B cell (primary cell): Measurements from ENCODE around the gene ETFDH. TPM values are rescaled to one million over a fixed set of nuclear protein-coding genes. Genes with fewer than 3 reads are reported as not detected.

ENCODE experiments used
- ATAC-seq: fragments of 200-7000 bp; cut with Tn5 transposase; one replicate; pipeline ENCODE4 v1.10.0; 2021; ENCODE audit warnings: low read depth, mild to moderate bottlenecking, moderate number of reproducible peaks, moderate library complexity
- CTCF ChIA-PET: fragments of 350-600 bp; sonication (Branson Sonifier 250); formaldehyde crosslinking; loops from one replicate; lab custom pipeline; 2021; ENCODE audit warnings: antibody characterized with exemption, inconsistent platforms; lab: Charles Lee
- POLR2A ChIA-PET: fragments of 350-600 bp; sonication (Branson Sonifier 250); formaldehyde crosslinking; loops from one replicate; lab custom pipeline; 2021; ENCODE audit warnings: antibody characterized with exemption; lab: Charles Lee
- DNase-seq: peaks from one replicate; pipeline ENCODE4 v3.0.0; 2013
- H2AFZ ChIP-seq: 2 replicates; pipeline ENCODE4 v1.6.1; 2012; ENCODE audit warnings: mild to moderate bottlenecking, low read depth, low read length; ENCODE audit not compliant: insufficient read depth, poor library complexity, severe bottlenecking
- H3K27ac ChIP-seq, 2 donors: 1 replicate in 1 of 2; 2 replicates in 1 of 2; pipeline ENCODE4 v1.5.1; 2012 to 2013; ENCODE audit warnings: low read length in 2 of 2, mild to moderate bottlenecking in 2 of 2, moderate library complexity in 1 of 2
- H3K27me3 ChIP-seq, 4 experiments: fragments of 200-600 bp in 1 of 4; sonication (generic) in 1 of 4; replicated peaks in 1 of 4; 1 replicate in 2 of 4; 2 replicates in 2 of 4; pipeline versions ENCODE4 v1.6.1 to v1.7.0; 2013 to 2016; ENCODE audit warnings: low read length in 3 of 4, mild to moderate bottlenecking in 2 of 4, mixed read lengths in 1 of 4, moderate library complexity in 1 of 4; ENCODE audit not compliant: insufficient read depth in 4 of 4, control insufficient read depth in 3 of 4; ENCODE audit errors: control extremely low read depth in 1 of 4
- H3K36me3 ChIP-seq, 2 experiments: replicated peaks in 1 of 2; 1 replicate in 1 of 2; 2 replicates in 1 of 2; pipeline versions ENCODE4 v1.6.1 to v1.7.1; 2013; ENCODE audit warnings: low read length in 1 of 2; ENCODE audit not compliant: insufficient read depth in 2 of 2, control insufficient read depth in 1 of 2; ENCODE audit errors: control extremely low read depth in 1 of 2, extremely low read depth in 1 of 2
- H3K4me1 ChIP-seq, 2 donors: fragments of 200-600 bp in 1 of 2; sonication (generic) in 1 of 2; 1 replicate in 1 of 2; 2 replicates in 1 of 2; pipeline versions ENCODE4 v1.5.1 to v1.6.1; 2013 to 2017; ENCODE audit warnings: low read length in 2 of 2; ENCODE audit not compliant: control insufficient read depth in 2 of 2, insufficient read depth in 2 of 2
- H3K4me2 ChIP-seq: replicated peaks from 2 replicates; pipeline ENCODE3; 2012; ENCODE audit warnings: mild to moderate bottlenecking, low read depth, low read length; ENCODE audit not compliant: poor library complexity, severe bottlenecking
- H3K4me3 ChIP-seq, 5 experiments: fragments of 200-600 bp in 1 of 5; sonication (generic) in 1 of 5; 1 replicate in 3 of 5; 2 replicates in 2 of 5; pipeline versions ENCODE4 v1.5.1 to v1.7.0; 2011 to 2016; ENCODE audit warnings: low read length in 4 of 5, mild to moderate bottlenecking in 4 of 5, low read depth in 2 of 5, control low read depth in 1 of 5, moderate library complexity in 1 of 5; ENCODE audit not compliant: insufficient read depth in 1 of 5; ENCODE audit errors: control extremely low read depth in 1 of 5, extremely low read depth in 1 of 5
- H3K79me2 ChIP-seq: fragments of 200-600 bp; sonication (generic); one replicate; pipeline ENCODE4 v1.6.0; 2016; ENCODE audit warnings: low read length; ENCODE audit not compliant: control insufficient read depth, insufficient read depth
- H3K9ac ChIP-seq: fragments of 200-600 bp; sonication (generic); 2 replicates; pipeline ENCODE4 v1.6.1; 2017; ENCODE audit warnings: mild to moderate bottlenecking, low read length, moderate library complexity
- H3K9me3 ChIP-seq, 3 donors: one replicate each; pipeline versions ENCODE4 v1.6.1 to v1.7.1; 2013; ENCODE audit warnings: low read length in 2 of 3; ENCODE audit not compliant: control insufficient read depth in 2 of 3, insufficient read depth in 1 of 3; ENCODE audit errors: control extremely low read depth in 1 of 3
- H4K20me1 ChIP-seq: 2 replicates; pipeline ENCODE4 v1.6.0; 2012; ENCODE audit warnings: mild to moderate bottlenecking, low read length; ENCODE audit not compliant: insufficient read depth, control insufficient read depth, poor library complexity, severe bottlenecking
- H3K27ac Mint-ChIP-seq: one replicate; pipeline ENCODE4 v1.8.0; 2021; ENCODE audit warnings: mixed read lengths
- H3K27me3 Mint-ChIP-seq: one replicate; pipeline ENCODE4 v1.8.0; 2021; ENCODE audit warnings: mixed read lengths
- H3K4me1 Mint-ChIP-seq: one replicate; pipeline ENCODE4 v1.8.0; 2021; ENCODE audit warnings: mixed read lengths
- H3K4me3 Mint-ChIP-seq: one replicate; pipeline ENCODE4 v1.8.0; 2021; ENCODE audit warnings: mixed read lengths
- H3K9me3 Mint-ChIP-seq: one replicate; pipeline ENCODE4 v1.8.0; 2022; ENCODE audit warnings: mixed read lengths; ENCODE audit not compliant: insufficient read depth
- CTCF ChIP-seq: fragments of 200-600 bp; IDR thresholded peaks from one replicate; pipeline ENCODE4 v1.8.0; 2022; ENCODE audit warnings: antibody characterized with exemption, mild to moderate bottlenecking
- EZH2 ChIP-seq: IDR thresholded peaks from 2 replicates; pipeline ENCODE4 v1.6.1; 2012; ENCODE audit warnings: borderline replicate concordance, low read depth, mild to moderate bottlenecking, moderate library complexity, low read length; ENCODE audit not compliant: insufficient read depth, poor library complexity, severe bottlenecking
- WGBS: methylation state at CpG from one replicate; pipeline ENCODE4 v1.1.5; 2013; ENCODE audit warnings: missing lambda C conversion rate; ENCODE audit not compliant: insufficient coverage; 5-methylcytosine and 5-hydroxymethylcytosine counted together
- intact Hi-C: fragments of 100-400 bp; cut with micrococcal nuclease; formaldehyde crosslinking; loops from one replicate; pipeline ENCODE4 v1.10.0; 2022
- polyA plus RNA-seq: library from polyadenylated mRNA; depleted of rRNA; stranded (reverse); fragments of >200 nt; gene quantifications from 2 replicates; pipeline ENCODE4 v1.2.3, GENCODE V29; 2012
- total RNA-seq, 2 donors: library from RNA; stranded (reverse); fragments of 120-200 nt in 1 of 2; gene quantifications; 1 replicate in 1 of 2; 2 replicates in 1 of 2; pipeline versions ENCODE4 v1.2.3 to v1.2.4, GENCODE V29; 2013 to 2022

The ETFDH gene
- total and polyA plus RNA-seq, 2 donors (not counting 1 experiment from before 2014, with no cell fraction given) = 7.8 to 10.8 TPM

GRCh38 chr4:158722917-158723793 lies 51.1 kb downstream of the ETFDH start, which contains the start of gene PPID:
PPID (minus strand) TSS chr4:158723396; CDS start chr4:158723288, 108 bp downstream.
- Histone ChIP-seq H3K4me1 (peaks cover 7 to 12% of the 10 kb centered on the region in 2 donors), H3K4me3 (peak within 1 kb of the TSS; percentile 76 to 92 (median 88)), H3K9me3 (no peaks in the 10 kb centered on the region), H3K79me2 (peaks cover 14% of the 10 kb centered on the region), H3K36me3 (peaks cover 13 to 21% of the 10 kb centered on the region in 2 experiments), H3K27ac (peak within 1 kb of the TSS; percentile 71 to 87), H4K20me1 (peaks cover 8% of the 10 kb centered on the region), H2AFZ (peak within 1 kb of the TSS; percentile 82), H3K9ac (peak within 1 kb of the TSS; percentile 86), H3K4me2 (peak within 1 kb of the TSS; percentile 80), H3K27me3 (peaks cover 0 to 6% (median 4%) of the 10 kb centered on the region in 4 experiments)
- Mint-ChIP-seq H3K27ac (peak within 1 kb of the TSS; percentile 89), H3K4me1 (peaks cover 20% of the 10 kb centered on the region), H3K27me3 (peaks cover 16% of the 10 kb centered on the region), H3K9me3 (no peaks in the 10 kb centered on the region), H3K4me3 (peak within 1 kb of the TSS; percentile 97)
- ChIA-PET POLR2A (no interaction called here), CTCF (no interaction called here)
- TF ChIP-seq EZH2 (no peak), CTCF (no peak)
- WGBS = 1% methylated on average over 62 of the region's 65 CpGs
- ATAC-seq = peak; percentile 89
- intact Hi-C loops = loop anchor here (1.0 to 5.0 kb wide), 3 partner anchors 44 to 380 kb away; partner anchors contain the start of genes ETFDH, FNIP2 and RAPGEF2
- peak; percentile 89 for DNase-seq

- peaks cover 7 to 12% of the 10 kb centered on the region in 2 donors for H3K4me1 ChIP-seq
- Mint-ChIP-seq H3K27me3 (peaks cover 29% of the 10 kb centered on the region), H3K4me3 (peak overlapping the region; percentile 26), H3K27ac (no peak overlapping the region), H3K9me3 (no peaks in the 10 kb centered on the region), H3K4me1 (peaks cover 20% of the 10 kb centered on the region)
- intact Hi-C loops = loop anchor here (5.0 kb wide), 1 partner anchor 43 kb away; the partner anchor contains the start of gene FNIP2
- peaks cover 4% of the 10 kb centered on the region for H4K20me1 ChIP-seq
- H3K9ac ChIP-seq = no peak overlapping the region
- CTCF ChIA-PET = no interaction called here
- peaks cover 0 to 18% (median 15%) of the 10 kb centered on the region in 4 experiments for H3K27me3 ChIP-seq
- no peak overlapping the region for H3K4me3 ChIP-seq
- H2AFZ ChIP-seq = no peak overlapping the region
- no peak overlapping the region for H3K4me2 ChIP-seq
- no CpG with 5 or more reads among the region's 4 CpGs for WGBS
- POLR2A ChIA-PET = no interaction called here
- ATAC-seq (no peak), DNase-seq (no peak)
- peaks cover 14% of the 10 kb centered on the region for H3K79me2 ChIP-seq
- H3K27ac ChIP-seq = no peak overlapping the region
- no peaks in the 10 kb centered on the region for H3K9me3 ChIP-seq
- peaks cover 5 to 8% of the 10 kb centered on the region in 2 experiments for H3K36me3 ChIP-seq
- TF ChIP-seq EZH2 (no peak), CTCF (no peak)
These were observed 52.5 kb downstream of the ETFDH start for GRCh38 chr4:158724637-158725036.
